Ishikawa (cell line): Measurements from ENCODE around the gene GMDS.

Experiments used
- EP300 ChIP-seq: IDR thresholded peaks from 2 replicates; pipeline ENCODE4 v1.6.1; 2012; ENCODE audit warnings: borderline replicate concordance
- FOXM1 ChIP-seq: IDR thresholded peaks from 2 replicates; pipeline ENCODE4 v1.6.1; 2012; ENCODE audit warnings: low read depth, borderline replicate concordance
- REST ChIP-seq: IDR thresholded peaks from 2 replicates; pipeline ENCODE4 v1.6.1; 2012; ENCODE audit warnings: low read depth, mild to moderate bottlenecking
- TAF1 ChIP-seq: IDR thresholded peaks from 2 replicates; pipeline ENCODE4 v1.6.1; 2012; ENCODE audit warnings: low read depth, mild to moderate bottlenecking
- USF1 ChIP-seq: IDR thresholded peaks from 2 replicates; pipeline ENCODE4 v1.6.1; 2012
- ZBTB7A ChIP-seq: IDR thresholded peaks from 2 replicates; pipeline ENCODE4 v1.6.1; 2012; ENCODE audit warnings: low read depth

GRCh38 chr6:1584146-1584545 lies 661.3 kb downstream of the GMDS start:
- TF ChIP-seq REST (no peak), EP300 (no peak), TAF1 (no peak), USF1 (no peak), FOXM1 (no peak), ZBTB7A (no peak)
